GM21825 (cell line): ENCODE measurements around the gene RAB23.
A peak's percentile ranks its signal among the peaks of the same experiment; 100 is the strongest.

Experiments
- ATAC-seq: cut with Tn5 transposase; IDR thresholded peaks from one replicate; pipeline ENCODE4 v1.9.1; 2021; ENCODE audit warnings: mild to moderate bottlenecking, moderate library complexity; ENCODE audit not compliant: unreplicated experiment

The RAB23 gene

DNA sequence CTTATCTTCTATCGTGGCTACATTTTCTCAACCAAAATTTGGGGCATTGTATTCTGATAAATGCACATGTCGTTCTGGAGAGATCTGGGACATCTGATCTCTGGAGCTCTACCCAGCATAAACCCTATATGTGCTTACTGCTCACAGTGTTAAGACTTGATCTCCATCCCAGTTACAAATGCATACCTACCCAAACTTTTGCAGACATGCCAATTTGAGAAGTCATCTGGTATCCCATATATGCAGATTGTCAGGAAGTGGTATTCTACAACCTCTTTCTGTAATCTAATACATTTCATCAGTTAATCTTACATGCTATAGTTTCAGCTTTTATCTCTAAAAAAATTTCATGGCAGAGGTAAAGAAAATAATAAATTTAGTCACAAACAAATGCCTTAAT is 38.8 kb downstream of the RAB23 start:
- ATAC-seq = no peak

DNA sequence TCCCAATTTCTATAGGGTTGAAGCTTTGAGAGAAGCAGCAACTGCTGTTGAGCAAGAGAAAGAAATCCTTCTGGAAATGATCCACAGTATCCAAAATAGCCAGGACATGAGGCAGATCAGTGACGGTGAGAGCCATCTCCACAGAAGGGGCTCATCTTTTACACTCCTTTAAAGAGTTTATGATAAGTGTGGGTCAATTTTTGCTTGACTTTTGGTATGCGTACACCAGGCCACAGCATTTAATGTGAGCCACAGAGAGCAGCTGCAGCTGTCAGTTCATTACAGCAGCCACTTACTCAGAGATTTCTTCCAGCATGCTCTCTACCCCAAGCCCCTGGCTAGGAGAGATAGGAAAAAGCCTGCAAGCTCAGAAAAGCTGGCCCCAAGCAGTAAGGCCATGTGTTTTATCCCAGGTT is 40.1 kb downstream of the RAB23 start:
- ATAC-seq = no peak

DNA sequence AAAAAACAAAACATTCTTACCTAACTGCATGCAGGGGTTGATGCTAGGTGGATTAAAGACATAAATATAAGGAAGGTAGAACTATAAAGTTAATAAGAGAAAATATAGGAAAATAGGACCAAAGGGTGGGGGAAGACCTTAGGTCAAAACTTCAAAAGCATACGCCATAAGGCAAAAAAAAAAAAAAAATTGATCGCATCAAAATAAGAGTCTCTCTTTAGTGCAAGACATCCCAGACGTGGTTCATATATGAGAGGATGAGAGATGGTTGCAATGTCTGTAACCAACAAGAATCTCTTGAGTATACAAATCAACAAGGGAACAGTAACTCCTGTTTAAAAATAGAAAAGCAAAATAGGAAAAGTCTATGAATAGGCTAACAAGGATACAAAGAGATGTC is 41.5 kb downstream of the RAB23 start:
- ATAC-seq = no peak

DNA sequence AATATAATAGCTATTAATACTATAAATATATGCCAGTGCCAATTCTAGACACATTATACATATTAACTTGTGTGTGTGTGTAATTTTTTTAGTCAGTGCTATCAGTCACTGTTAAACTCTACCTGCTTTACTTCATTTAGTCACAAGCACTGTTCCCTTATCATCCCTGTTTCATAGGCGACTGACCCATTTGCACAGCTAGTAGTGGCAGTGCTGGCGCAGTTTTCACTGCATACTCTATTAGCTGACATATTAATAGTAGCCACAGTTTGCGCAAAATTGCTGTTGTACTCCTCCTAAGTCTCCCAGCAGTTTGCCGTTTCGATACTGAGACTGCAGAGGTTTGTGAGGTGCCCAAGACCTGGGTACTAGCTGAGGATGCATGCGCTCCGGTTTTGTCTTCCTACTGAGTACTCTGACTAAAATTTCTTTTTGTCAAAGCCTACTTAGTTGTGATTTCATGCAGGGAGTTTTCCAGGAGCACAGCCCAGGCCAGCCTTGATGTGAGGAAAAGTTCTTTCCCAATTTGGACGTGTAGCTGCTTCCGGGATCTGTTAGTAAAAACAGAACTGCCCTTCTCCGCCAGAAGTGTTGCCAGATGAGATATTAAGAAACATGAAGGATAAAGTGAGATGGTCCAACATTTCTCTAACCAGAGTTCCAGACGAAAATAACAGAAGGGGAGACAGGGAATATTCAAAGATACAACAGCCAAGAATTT is 44.4 kb downstream of the RAB23 start:
- ATAC-seq = no peak

DNA sequence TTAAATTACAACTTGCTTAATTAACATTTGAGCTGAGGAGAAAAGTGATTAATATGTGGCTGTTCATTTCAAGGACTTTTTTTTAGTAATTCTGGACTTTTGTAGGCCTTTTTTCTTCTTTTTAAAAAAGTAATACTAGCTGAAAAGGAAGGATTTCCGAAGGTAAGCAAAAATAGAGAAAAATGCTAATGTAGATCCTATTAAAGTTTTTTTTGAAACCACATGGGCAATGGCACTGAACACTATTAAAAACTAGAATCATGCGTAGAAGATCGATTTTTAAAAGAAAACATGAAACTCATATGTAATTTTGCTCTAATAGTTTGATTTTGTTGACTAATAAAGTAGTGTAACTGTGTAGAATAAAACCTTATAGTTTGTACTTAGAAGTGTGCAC is 47.6 kb downstream of the RAB23 start:
- ATAC-seq = no peak

DNA sequence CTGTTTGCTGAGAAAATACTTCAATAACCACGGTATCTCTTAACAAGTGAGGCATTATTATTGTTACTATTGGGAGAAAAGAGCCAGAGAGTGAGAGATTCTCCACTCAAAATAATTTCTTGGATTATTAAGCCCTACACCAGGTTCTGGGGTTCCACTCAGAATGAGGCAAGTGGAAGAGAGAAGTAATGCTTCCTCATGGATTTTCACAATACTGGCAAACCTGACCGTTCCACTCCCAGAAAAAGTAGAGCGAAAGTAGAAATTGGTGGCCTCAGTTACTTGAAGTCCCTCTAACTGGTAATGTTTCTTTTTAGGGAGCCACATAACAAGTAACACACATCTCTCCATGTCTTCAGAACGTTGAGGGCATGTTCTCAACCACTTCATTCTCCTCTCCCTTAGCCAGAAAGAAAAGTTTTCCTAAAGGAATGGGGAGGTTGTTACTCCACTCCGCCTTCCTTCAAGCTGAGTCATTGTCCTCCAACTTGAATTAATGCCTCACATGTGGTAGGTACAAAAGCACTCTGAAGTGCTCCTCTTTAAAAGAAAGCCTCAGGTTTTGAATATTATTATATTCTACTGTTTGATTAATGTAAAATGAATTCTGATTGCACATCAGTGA is 48.1 kb downstream of the RAB23 start:
- no peak for ATAC-seq

DNA sequence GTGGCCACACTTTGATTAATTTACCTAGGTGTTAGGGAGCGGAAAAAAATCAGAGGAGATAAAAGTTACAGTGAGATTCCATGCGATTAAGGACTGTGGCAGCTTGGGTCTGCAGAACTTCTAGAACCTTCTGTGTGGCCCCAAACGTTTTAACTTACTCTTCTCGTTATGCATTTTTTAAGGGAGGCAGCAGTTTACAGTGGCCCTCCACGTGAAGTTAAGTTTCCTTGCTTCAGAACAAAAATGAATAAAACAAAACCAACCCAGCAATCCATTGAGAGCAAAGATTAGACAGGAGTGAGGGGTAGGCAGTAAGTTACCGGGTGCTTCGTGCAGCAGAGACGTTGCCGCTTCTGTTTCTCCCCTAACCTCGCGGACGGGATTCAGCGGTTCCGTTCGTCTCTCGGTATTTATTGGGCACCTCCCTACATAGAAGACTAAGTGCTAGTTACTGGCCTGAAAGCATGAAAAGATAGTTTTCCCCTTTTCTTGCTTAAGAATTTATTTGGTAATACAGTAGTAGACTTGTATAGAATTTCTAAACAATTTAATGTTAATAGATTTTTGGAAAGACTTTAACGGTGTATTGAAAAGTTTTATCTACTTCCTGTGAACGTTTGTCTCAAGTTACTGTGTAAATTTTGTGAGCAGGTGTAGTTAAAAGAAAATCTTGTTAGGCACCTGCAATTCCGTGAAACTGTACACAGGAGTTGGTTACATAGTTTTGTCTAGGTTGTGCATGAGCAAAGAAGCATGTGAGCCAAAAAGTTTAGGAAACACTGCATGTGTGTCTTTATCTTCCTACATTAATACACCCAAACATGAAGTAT is 48.8 kb downstream of the RAB23 start:
- peak; percentile 16 for ATAC-seq

DNA sequence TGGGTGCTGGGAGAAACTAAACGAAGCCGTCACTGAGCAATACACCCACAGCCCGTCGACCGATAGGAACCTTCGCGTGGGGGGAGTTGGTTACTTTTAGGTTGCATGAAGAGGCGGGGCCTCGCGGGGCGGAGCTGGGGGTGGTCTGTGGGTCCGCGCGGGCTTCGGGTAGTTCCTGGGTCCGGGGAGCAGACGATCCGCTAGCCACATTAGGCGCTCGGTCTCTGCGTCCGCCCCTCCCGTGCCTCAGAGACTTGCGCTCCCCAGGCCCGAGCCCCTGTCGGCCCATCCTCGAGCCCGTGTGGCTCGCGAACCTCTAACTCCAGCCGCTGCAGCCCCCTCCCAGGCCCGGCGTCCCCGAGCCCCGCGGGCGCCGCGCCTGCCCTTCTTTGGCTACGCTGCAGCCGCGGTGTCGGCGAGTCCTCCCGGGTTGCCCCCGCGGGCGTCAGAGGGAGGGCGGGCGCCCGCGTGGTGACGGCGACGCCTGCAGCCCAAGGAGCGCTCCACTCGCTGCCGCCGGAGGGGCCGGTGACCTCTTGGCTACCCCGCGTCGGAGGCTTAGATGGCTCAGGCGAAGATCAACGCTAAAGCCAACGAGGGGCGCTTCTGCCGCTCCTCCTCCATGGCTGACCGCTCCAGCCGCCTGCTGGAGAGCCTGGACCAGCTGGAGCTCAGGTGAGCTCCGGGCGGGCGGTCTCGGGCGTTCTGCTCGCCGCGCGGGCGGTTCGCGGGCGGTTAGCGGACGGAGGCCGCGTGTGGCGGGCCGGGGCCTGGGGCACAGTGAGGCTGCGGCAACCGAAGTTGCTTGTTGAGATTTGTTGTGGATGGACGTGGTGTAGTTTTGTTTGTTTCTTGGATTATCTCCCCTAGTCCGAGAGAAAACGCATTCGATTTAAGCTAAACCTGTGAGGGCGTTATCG is 49.7 kb downstream of the RAB23 start, which contains the start of gene BAG2:
BAG2 (plus strand) TSS at position 191 of the 920 bp plus-strand sequence; CDS start at position 563, 372 bp downstream.
- peak; percentile 88 for ATAC-seq

DNA sequence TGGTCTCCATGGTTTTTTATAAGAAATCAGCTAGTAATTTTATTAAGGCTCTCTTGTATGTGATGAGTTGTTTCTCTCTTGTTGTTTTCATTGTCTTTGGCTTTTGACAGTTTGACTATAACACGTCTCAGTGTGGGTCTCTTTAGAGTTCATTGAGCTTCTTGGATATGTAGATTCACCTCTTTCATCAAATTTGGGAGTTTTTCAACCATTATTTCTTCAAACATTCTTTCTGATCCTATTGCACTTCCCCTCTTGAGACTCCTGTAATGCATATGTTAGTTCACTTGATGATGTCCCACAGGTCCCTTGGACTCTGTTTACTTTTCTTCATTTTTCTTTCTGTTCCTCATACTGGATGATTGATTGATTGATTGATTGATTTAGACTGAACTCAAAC is 57.0 kb downstream of the RAB23 start:
- no peak for ATAC-seq

DNA sequence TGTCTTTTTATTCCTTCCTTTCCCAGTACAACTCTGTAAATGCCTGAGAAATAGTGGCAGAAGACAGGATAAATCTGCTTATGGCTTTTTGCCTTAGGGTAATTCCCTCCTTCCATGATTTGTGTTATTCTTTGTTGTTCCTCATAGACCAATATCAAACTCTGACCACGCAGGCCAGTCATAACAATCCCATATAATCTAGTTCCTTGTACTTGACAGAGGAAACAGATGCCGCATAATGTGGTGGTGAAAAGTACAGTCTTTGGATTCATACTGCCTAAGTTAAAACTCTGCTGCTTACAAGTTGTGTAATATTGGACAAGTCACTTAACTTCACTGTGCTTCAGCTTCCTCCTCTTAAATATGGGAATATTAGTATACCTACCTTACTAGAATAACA is 58.2 kb downstream of the RAB23 start:
- no peak for ATAC-seq

DNA sequence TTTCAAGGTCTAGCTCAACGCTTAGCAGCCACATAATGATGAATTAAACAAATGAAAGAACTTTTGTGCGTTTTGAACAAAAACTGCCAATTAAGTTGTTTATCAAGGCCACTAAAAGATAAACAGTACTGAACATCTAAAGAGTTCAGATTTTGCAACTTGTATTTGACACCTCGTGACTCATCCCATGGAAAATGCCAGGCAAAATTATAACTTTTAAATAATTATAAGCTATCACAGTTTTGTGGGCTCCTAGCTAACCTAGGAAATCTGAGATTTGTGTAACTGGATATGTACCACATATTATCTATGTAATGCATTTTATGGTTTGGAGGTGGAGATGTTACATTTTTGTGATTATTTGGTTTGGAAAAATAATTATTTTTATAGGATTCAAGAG is 59.6 kb downstream of the RAB23 start:
- ATAC-seq = no peak

DNA sequence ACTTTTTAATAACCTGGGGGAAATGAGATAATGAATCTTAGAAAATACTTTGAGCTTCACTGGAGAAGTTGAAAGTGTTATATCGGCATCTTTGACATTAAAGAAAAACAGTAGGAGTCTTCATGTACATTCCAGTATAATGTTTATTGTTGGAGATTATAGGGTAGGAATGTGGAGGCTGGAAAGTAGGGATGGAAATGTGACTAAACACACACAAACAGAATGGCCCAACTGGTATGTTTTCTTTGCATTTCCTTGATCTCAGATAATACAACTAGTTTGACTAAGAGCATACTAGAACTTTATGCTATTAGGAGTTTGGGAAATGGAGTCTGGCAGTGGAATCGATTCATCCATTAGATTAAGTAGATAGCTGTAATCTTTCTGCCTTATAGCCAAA is 60.1 kb downstream of the RAB23 start:
- no peak for ATAC-seq

DNA sequence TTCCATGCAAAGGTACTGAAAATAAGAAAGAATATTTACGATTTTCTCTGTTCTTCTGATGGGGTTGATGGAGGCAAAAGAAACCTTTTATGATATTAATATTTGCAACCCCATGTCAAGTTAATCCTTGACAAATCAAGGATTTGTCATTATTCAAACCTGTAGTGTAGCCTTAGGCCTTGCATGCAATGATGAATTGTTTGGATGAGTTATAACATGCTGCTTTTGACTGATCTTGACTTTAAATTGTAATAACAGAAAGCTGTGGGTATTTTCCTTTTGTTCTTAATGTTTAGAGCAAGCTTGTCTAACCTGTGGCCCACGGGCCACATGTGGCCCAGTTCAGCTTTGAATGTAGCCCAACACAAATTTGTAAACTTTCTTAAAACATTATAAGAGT is 63.0 kb downstream of the RAB23 start:
- no peak for ATAC-seq

DNA sequence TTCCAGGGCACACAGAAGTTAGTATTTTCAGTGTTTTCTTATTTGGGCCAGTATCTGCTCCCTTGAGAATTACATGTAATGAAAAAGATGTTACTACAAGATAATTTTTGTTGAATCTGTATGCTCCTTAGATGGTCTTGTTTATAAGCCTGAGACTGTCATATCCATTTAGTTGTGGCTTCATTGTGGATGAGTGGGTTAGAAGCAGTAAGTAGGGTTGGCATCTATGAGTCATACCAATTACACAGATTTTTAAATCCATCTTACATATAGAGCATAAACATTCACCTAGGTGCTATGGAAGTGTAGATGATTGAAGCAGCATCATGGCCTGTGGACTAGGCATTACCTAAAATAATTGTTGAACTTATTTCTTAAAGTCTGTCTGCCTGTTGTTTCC is 63.4 kb downstream of the RAB23 start:
- no peak for ATAC-seq

DNA sequence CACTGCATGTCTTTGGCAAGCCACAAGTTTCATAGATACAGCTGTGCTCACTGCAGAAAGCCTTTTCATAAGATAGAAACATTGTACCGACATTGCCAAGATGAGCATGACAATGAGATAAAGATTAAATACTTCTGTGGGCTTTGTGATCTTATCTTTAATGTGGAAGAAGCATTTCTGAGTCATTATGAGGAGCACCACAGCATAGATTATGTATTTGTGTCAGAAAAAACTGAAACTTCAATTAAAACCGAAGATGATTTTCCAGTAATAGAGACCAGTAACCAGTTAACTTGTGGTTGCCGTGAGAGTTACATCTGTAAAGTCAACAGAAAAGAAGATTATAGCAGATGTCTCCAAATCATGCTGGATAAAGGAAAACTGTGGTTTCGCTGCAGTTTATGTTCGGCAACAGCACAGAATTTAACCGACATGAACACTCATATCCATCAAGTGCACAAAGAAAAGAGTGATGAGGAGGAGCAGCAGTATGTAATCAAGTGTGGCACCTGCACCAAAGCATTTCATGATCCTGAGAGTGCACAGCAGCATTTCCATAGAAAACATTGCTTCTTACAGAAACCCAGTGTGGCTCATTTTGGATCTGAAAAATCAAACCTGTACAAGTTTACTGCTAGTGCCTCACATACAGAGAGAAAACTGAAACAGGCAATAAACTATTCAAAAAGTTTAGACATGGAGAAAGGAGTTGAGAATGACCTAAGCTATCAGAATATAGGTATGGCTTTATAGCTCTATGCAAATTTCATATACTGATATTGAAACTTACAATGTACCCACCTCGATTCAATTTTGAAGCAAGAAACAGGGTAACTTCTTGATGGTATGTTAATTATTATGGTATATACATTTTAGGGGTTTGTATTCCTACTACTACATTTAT is 73.9 kb downstream of the RAB23 start:
- ATAC-seq = no peak

DNA sequence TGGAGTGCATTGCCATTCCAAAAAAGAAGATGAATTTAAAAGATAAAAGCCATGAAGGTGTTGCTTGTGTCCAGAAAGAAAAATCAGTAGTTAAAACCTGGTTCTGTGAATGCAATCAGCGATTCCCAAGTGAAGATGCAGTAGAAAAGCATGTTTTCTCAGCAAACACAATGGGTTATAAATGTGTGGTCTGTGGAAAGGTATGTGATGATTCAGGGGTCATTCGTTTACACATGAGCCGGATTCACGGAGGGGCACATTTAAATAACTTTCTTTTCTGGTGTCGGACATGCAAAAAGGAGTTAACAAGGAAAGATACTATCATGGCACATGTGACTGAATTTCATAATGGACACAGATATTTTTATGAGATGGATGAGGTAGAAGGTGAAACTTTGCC is 74.7 kb downstream of the RAB23 start:
- no peak for ATAC-seq

DNA sequence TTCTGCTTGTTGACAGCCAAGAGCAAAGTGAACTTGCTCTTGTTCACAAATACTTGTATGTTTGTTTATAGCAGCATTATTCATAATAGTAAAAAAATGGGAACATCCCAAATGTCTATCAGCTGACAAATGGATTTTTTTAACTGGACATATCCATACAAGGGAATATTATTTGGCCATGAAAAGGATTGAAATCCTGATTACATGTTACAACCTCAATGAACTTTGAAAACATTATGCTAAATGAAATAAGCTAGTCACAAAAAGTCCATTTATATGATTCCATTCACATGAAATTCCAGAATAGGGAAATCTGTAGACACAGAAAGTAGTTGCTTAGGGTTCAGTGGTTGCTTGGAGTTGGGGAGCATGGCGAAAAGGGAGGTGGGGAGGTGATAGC is 78.4 kb downstream of the RAB23 start:
- ATAC-seq = no peak

DNA sequence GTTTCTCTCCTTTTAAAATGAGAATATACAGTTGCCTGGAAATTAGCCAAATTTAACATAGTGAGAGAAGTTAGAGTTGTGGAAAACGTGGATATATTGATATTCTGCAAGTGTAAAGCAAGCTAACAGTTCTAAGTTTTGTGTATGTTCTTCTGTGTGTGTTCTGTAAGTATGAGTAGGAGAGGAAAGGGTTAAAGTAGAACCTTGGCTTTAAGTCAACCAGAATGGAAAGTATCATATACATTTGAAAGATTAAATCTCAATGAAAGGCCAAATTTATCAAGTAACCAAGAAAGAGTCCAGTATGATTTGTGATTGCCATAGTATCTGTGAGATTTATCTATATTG is 80.0 kb downstream of the RAB23 start:
- no peak for ATAC-seq

DNA sequence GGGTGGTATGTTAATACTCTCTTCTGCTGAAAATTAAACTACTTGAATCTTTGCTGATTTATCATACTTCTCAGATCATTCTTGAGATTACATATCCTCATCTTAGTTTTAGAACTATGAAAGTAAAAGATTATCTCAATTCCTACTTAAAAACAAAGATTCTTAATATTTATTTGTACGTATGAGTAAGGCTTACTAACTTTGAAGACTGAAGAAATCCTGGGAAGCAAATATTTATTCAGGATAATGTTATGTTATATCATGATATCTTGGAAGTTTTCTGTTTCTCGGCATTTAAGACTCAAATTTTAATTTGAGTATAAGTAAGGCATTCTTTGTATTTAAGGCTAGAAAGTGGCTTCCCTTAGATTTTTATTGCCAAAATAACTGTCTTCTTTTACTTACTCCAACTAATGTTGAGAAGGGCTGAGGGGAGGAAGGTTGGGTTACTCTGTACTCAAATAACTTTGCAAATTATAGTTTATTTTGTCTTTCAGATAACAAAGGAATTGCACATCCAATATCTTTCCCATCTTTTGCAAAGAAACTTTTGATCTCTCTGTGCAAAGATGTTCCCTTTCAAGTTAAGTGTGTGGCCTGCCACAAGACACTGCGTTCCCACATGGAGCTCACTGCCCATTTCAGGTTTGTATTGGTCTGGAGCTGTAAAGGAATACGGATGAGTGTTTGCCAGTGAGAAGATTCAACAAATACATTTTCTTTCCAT is 80.5 kb downstream of the RAB23 start:
- ATAC-seq = no peak
